Heart left ventricle (tissue), 16 donors: ENCODE data around the gene DCAF4. TPM values are rescaled to one million over a fixed set of nuclear protein-coding genes. Genes with fewer than 3 reads are reported as not detected.

Experiments
- ATAC-seq, 4 donors: fragments of 200-7000 bp; cut with Tn5 transposase; one replicate each; pipeline ENCODE4 v1.9.1; 2020 to 2022; ENCODE audit warnings: moderate library complexity in 4 of 4, mild to moderate bottlenecking in 3 of 4, moderate number of reproducible peaks in 1 of 4
- DNase-seq, 5 donors: peaks; one replicate each; pipeline ENCODE4 v3.0.0-alpha.2; 2020
- H3K27ac ChIP-seq, 12 donors: fragments of 200-600 bp; sonication (generic) in 4 of 12; one replicate each; pipeline versions ENCODE4 v1.5.0 to v1.8.0; 2016 to 2022; ENCODE audit warnings: mild to moderate bottlenecking in 2 of 12
- H3K27me3 ChIP-seq, 9 donors: fragments of 200-600 bp; sonication (generic) in 2 of 9; one replicate each; pipeline versions ENCODE4 v1.5.1 to v1.8.0; 2016 to 2022; ENCODE audit warnings: mild to moderate bottlenecking in 3 of 9
- H3K36me3 ChIP-seq, 9 donors: fragments of 200-600 bp; sonication (generic) in 2 of 9; one replicate each; pipeline versions ENCODE4 v1.5.0 to v1.8.0; 2018 to 2022; ENCODE audit warnings: mild to moderate bottlenecking in 2 of 9
- H3K4me1 ChIP-seq, 12 donors: fragments of 200-600 bp; sonication (generic) in 4 of 12; one replicate each; pipeline versions ENCODE4 v1.5.0 to v1.8.0; 2016 to 2022; ENCODE audit warnings: mild to moderate bottlenecking in 3 of 12
- H3K4me3 ChIP-seq, 12 donors: fragments of 200-600 bp; sonication (generic) in 4 of 12; one replicate each; pipeline versions ENCODE4 v1.5.0 to v1.8.0; 2017 to 2022; ENCODE audit warnings: mild to moderate bottlenecking in 9 of 12, moderate library complexity in 4 of 12
- H3K9me3 ChIP-seq, 12 donors: fragments of 200-600 bp; sonication (generic) in 4 of 12; one replicate each; pipeline versions ENCODE4 v1.5.0 to v1.8.0; 2016 to 2022; ENCODE audit warnings: mild to moderate bottlenecking in 1 of 12
- CTCF ChIP-seq, 12 donors: fragments of 200-600 bp; sonication (generic) in 4 of 12; IDR thresholded peaks; one replicate each; pipeline versions ENCODE4 v1.5.0 to v1.8.0; 2018 to 2022; ENCODE audit warnings: antibody characterized with exemption in 12 of 12, mild to moderate bottlenecking in 5 of 12
- POLR2A ChIP-seq, 2 donors: fragments of 450-650 bp; IDR thresholded peaks; one replicate each; pipeline ENCODE4 v1.6.1; 2017; ENCODE audit warnings: antibody characterized with exemption in 2 of 2, mild to moderate bottlenecking in 2 of 2, moderate library complexity in 2 of 2
- WGBS, 4 donors: extraction: QIAGEN DNeasy Blood & Tissue Kit in 2 of 4; methylation state at CpG; one replicate each; pipeline versions ENCODE4 v1.1.5 to v1.1.7; 2013 to 2018; 5-methylcytosine and 5-hydroxymethylcytosine counted together
- intact Hi-C, 10 donors: fragments of 100-400 bp; cut with DNase I; formaldehyde crosslinking; loops; one replicate each; pipeline versions ENCODE4 v1.11.1 to v1.14.2; 2022
- polyA plus RNA-seq, 2 donors: library from polyadenylated mRNA; stranded (reverse); fragments of 200-250 nt; gene quantifications; one replicate each; pipeline ENCODE4 v1.2.3, GENCODE V29; 2013
- total RNA-seq, 9 donors: library from RNA; depleted of rRNA in 2 of 9; stranded (reverse); fragments of >200 nt in 2 of 9; fragmentation: NEBNext Ultra II Directional in 3 of 9; extraction: Animal tissue kit (Norgen Biotek cat#: 25700) in 3 of 9; gene quantifications; one replicate each; pipeline versions ENCODE4 v1.1.0 to v1.2.4, GENCODE V29; 2016 to 2023
- donor health status: ischemic (EF 13 %, LVEDD 7.1; RV severe dilation, severe dysfunction).
- donor health status: healthy with polysubstance abuse.
- donor health status: DM: no; HTN: yes; CAD: no.
- donor health status: DM: no; HTN: no; CAD: no.
- donor health status: ischemic (EF 25% LVEDD 6.9; RV normal size, moderate dysfunction).
- donor health status: ischemic (EF 25% LVEDD 5.7; RV mildly dilated, moderate dysfunction).
- donor health status: healthy.
- donor health status: DM: yes; HTN: yes; CAD: no.
- donor health status: ischemic (EF 35%, LVEDD 5.7; RV mildly dilated, moderate dysfunction).
- donor health status: nonischemic (EF 11% LVEDD 7.7; RV severe dilation, severe dysfunction).
- donor health status: DM: yes; HTN: yes; CAD: no.
- donor health status: PGD.
- donor health status: ischemic (EF 29% LVEDD 5.4; RV normal size, mild dysfunction).
- donor health status: nonischemic (EF 23%, LVEDD 6.1; RV moderate dilation, normal function).

Gene DCAF4
- total and polyA plus RNA-seq, 11 donors: 2.4 to 13.1 (median 8.6) TPM

GRCh38 chr14:72917094-72917802 is 9.0 kb upstream of the DCAF4 start:
- WGBS, 4 donors: 63 to 71% (median 69%) methylated on average over 9 of the region's 9 CpGs
- DNase-seq: no peak
- TF ChIP-seq CTCF (IDR thresholded peaks at IDR 0.05) (no peak), POLR2A (IDR thresholded peaks at IDR 0.05) (no peak)
- no peak for ATAC-seq
- H3K4me3 ChIP-seq: no peak overlapping the region
- intact Hi-C loops: no loop called here
- H3K27ac ChIP-seq: no peak overlapping the region
- no peaks in the 10 kb centered on the region for H3K27me3 ChIP-seq
- H3K4me1 ChIP-seq: no peaks in the 10 kb centered on the region
- H3K9me3 ChIP-seq: no peaks in the 10 kb centered on the region
- H3K36me3 ChIP-seq: no peaks in the 10 kb centered on the region

GRCh38 chr14:72920008-72920407 is 6.3 kb upstream of the DCAF4 start:
- WGBS, 4 donors: 71 to 87% (median 82%) methylated on average over 2 of the region's 2 CpGs
- H3K27ac ChIP-seq: no peak overlapping the region
- TF ChIP-seq POLR2A (IDR thresholded peaks at IDR 0.05) (no peak), CTCF (IDR thresholded peaks at IDR 0.05) (no peak)

GRCh38 chr14:72921396-72921795 is 4.9 kb upstream of the DCAF4 start:
- no peak overlapping the region for H3K4me3 ChIP-seq
- intact Hi-C loops: no loop called here
- H3K9me3 ChIP-seq: no peaks in the 10 kb centered on the region
- no peak overlapping the region for H3K27ac ChIP-seq
- TF ChIP-seq POLR2A (IDR thresholded peaks at IDR 0.05) (no peak), CTCF (IDR thresholded peaks at IDR 0.05) (no peak)
- DNase-seq (no peak), ATAC-seq (no peak)
- H3K36me3 ChIP-seq: no peaks in the 10 kb centered on the region
- H3K27me3 ChIP-seq: no peaks in the 10 kb centered on the region
- H3K4me1 ChIP-seq: peaks cover 0 to 11% (median 0%) of the 10 kb centered on the region in 12 donors

More at GRCh38 chr14:72920008-72920407, 6.3 kb upstream of the DCAF4 start:
- no peak for ATAC-seq
- intact Hi-C loops: no loop called here
- no peak overlapping the region for H3K4me3 ChIP-seq
- H3K4me1 ChIP-seq: peaks cover 0 to 8% (median 0%) of the 10 kb centered on the region in 12 donors
- no peak for DNase-seq
- no peaks in the 10 kb centered on the region for H3K36me3 ChIP-seq
- no peaks in the 10 kb centered on the region for H3K9me3 ChIP-seq
- no peaks in the 10 kb centered on the region for H3K27me3 ChIP-seq

- Histone ChIP-seq H3K27ac (no peak overlapping the region), H3K27me3 (no peaks in the 10 kb centered on the region), H3K4me1 (peaks cover 0 to 18% (median 4%) of the 10 kb centered on the region in 12 donors), H3K36me3 (no peaks in the 10 kb centered on the region), H3K9me3 (no peaks in the 10 kb centered on the region), H3K4me3 (no peak overlapping the region)
- DNase-seq (peak; percentile 45 to 87 (median 83)), ATAC-seq (peak in 2 of 4 donors; percentile 44 to 47)
- 27 to 42% (median 32%) methylated on average over 5 of the region's 5 CpGs for WGBS, 4 donors
- TF ChIP-seq POLR2A (IDR thresholded peaks at IDR 0.05): no peak
- TF ChIP-seq CTCF (IDR thresholded peaks at IDR 0.05): no peak
- intact Hi-C loops: no loop called here
Measured at GRCh38 chr14:72924337-72924736, 1.9 kb upstream of the DCAF4 start.
